Measurements from ENCODE around the gene AARS2.

DNA sequence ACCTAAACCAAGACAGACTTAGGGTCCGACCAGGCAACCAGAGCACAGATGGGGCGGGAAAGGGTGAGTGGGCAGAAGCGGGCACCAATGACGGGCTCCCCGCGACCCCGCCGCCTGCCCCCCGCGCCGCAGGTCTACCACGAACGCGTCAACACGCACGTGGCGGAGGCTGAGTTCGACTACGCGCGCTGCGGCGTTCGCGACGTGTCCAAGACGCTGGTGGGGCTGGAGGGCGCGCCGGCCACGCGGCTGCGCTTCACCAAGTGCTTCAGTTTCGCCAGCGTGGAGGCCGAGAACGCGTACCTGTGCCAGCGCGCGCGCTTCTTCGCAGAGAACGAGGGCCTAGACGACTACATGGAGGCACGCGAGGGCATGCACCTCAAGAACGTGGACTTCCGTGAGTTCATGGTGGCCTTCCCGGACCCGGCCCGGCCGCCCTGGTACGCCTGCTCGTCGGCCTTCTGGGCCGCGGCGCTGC lies 37.8 kb downstream of the AARS2 start:
- TF ChIP-seq, protein P1, sequence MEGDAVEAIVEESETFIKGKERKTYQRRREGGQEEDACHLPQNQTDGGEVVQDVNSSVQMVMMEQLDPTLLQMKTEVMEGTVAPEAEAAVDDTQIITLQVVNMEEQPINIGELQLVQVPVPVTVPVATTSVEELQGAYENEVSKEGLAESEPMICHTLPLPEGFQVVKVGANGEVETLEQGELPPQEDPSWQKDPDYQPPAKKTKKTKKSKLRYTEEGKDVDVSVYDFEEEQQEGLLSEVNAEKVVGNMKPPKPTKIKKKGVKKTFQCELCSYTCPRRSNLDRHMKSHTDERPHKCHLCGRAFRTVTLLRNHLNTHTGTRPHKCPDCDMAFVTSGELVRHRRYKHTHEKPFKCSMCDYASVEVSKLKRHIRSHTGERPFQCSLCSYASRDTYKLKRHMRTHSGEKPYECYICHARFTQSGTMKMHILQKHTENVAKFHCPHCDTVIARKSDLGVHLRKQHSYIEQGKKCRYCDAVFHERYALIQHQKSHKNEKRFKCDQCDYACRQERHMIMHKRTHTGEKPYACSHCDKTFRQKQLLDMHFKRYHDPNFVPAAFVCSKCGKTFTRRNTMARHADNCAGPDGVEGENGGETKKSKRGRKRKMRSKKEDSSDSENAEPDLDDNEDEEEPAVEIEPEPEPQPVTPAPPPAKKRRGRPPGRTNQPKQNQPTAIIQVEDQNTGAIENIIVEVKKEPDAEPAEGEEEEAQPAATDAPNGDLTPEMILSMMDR (IDR thresholded peaks at IDR 0.05): no peak
- no peak for TF ChIP-seq POLR2AphosphoS5 (IDR thresholded peaks at IDR 0.05)
- no peak for TF ChIP-seq POLR2A (IDR thresholded peaks at IDR 0.05)
